SU-DHL-6 (cell line): ENCODE results near the gene GLI3.

Source experiments
- EZH2phosphoT487 ChIP-seq: fragments of 200-600 bp; sonication (generic), shearing (Covaris generic); conservative IDR thresholded peaks from 2 replicates; pipeline ENCODE4 v1.6.1; 2018; ENCODE audit warnings: mild to moderate bottlenecking, antibody characterized with exemption, low read length, moderate library complexity, mixed read lengths
- TF ChIP-seq, protein P1 (sequence below): fragments of 200-600 bp; sonication (generic); IDR thresholded peaks from one replicate; pipeline ENCODE4 v1.5.1; 2017; ENCODE audit warnings: antibody characterized with exemption, mild to moderate bottlenecking, low read length, moderate library complexity; ENCODE audit not compliant: insufficient read depth, poor library complexity, severe bottlenecking

GRCh38 chr7:42168512-42168911, 68.5 kb downstream of the GLI3 start:
- TF ChIP-seq, protein P1, sequence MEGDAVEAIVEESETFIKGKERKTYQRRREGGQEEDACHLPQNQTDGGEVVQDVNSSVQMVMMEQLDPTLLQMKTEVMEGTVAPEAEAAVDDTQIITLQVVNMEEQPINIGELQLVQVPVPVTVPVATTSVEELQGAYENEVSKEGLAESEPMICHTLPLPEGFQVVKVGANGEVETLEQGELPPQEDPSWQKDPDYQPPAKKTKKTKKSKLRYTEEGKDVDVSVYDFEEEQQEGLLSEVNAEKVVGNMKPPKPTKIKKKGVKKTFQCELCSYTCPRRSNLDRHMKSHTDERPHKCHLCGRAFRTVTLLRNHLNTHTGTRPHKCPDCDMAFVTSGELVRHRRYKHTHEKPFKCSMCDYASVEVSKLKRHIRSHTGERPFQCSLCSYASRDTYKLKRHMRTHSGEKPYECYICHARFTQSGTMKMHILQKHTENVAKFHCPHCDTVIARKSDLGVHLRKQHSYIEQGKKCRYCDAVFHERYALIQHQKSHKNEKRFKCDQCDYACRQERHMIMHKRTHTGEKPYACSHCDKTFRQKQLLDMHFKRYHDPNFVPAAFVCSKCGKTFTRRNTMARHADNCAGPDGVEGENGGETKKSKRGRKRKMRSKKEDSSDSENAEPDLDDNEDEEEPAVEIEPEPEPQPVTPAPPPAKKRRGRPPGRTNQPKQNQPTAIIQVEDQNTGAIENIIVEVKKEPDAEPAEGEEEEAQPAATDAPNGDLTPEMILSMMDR: no peak
- no peak for TF ChIP-seq EZH2phosphoT487
